Activated CD8-positive, alpha-beta T cell treated with anti-CD3 and anti-CD28 coated beads, Interleukin-2, amount 10 ng/mL, durations not matched to agents 7 days and 5 days (primary cell): ENCODE data around the gene TMEM271. TPM values are rescaled to one million over a fixed set of nuclear protein-coding genes. Genes with fewer than 3 reads are reported as not detected.

Experiments used
- ATAC-seq: fragments of 150-1000 bp; cut with Tn5 transposase; one replicate; pipeline ENCODE4 v1.10.0; 2021; ENCODE audit warnings: moderate library complexity
- CTCF ChIA-PET: fragments of 350-600 bp; sonication (Branson Sonifier 250); formaldehyde crosslinking; loops from one replicate; lab custom pipeline; 2021; ENCODE audit warnings: antibody characterized with exemption; lab: Charles Lee
- POLR2A ChIA-PET: fragments of 350-600 bp; sonication (Branson Sonifier 250); formaldehyde crosslinking; loops from one replicate; lab custom pipeline; 2021; ENCODE audit warnings: antibody characterized with exemption; lab: Charles Lee
- DNase-seq: peaks from one replicate; pipeline ENCODE4 v3.0.0-alpha.2; 2020
- H3K27ac Mint-ChIP-seq: one replicate; pipeline ENCODE4 v1.8.0; 2021; ENCODE audit warnings: mild to moderate bottlenecking, mixed read lengths
- H3K27me3 Mint-ChIP-seq: one replicate; pipeline ENCODE4 v1.8.0; 2021; ENCODE audit warnings: low read depth, mixed read lengths
- H3K36me3 Mint-ChIP-seq: one replicate; pipeline ENCODE4 v1.8.0; 2021; ENCODE audit warnings: low read depth, mixed read lengths
- H3K4me1 Mint-ChIP-seq: one replicate; pipeline ENCODE4 v1.8.0; 2021; ENCODE audit warnings: low read depth, mixed read lengths
- H3K4me3 Mint-ChIP-seq: one replicate; pipeline ENCODE4 v1.8.0; 2021; ENCODE audit warnings: mild to moderate bottlenecking, mixed read lengths
- H3K9me3 Mint-ChIP-seq: one replicate; pipeline ENCODE4 v1.8.0; 2022; ENCODE audit warnings: mixed read lengths; ENCODE audit not compliant: insufficient read depth
- total RNA-seq, 2 experiments: library from RNA; stranded (reverse); gene quantifications; one replicate each; pipeline ENCODE4 v1.2.3, GENCODE V29; 2021

TMEM271 gene
- total RNA-seq = not detected

- ChIA-PET POLR2A (no interaction called here), CTCF (no interaction called here)
- Mint-ChIP-seq H3K27me3 (peaks cover 57% of the 10 kb centered on the region), H3K9me3 (no peaks in the 10 kb centered on the region), H3K4me3 (peak within 1 kb of the TSS; percentile 49), H3K36me3 (peaks cover 15% of the 10 kb centered on the region), H3K27ac (peak within 1 kb of the TSS; percentile 67), H3K4me1 (peaks cover 12% of the 10 kb centered on the region)
- ATAC-seq (no peak), DNase-seq (no peak)
Observed at GRCh38 chr4:576245-576821, at the start of gene TMEM271. TMEM271 (minus strand) TSS chr4:576295; CDS start chr4:576062, 233 bp downstream.

- Mint-ChIP-seq H3K36me3 (no peaks in the 10 kb centered on the region), H3K27ac (no peak overlapping the region), H3K27me3 (no peaks in the 10 kb centered on the region), H3K4me3 (no peak overlapping the region), H3K4me1 (no peaks in the 10 kb centered on the region), H3K9me3 (no peaks in the 10 kb centered on the region)
- ATAC-seq (no peak), DNase-seq (no peak)
- CTCF ChIA-PET = no interaction called here
- POLR2A ChIA-PET = no interaction called here
Observed at GRCh38 chr4:625631-626161, 49.6 kb upstream of the TMEM271 start.

GRCh38 chr4:624705-625590 is 48.9 kb upstream of the TMEM271 start, which contains the start of gene PDE6B:
PDE6B (plus strand) TSS chr4:625573; CDS start chr4:625627, 54 bp downstream.
- ChIA-PET POLR2A (no interaction called here), CTCF (no interaction called here)
- Mint-ChIP-seq H3K4me3 (no peak within 1 kb of the TSS), H3K4me1 (no peaks in the 10 kb centered on the region), H3K36me3 (no peaks in the 10 kb centered on the region), H3K27ac (no peak within 1 kb of the TSS), H3K9me3 (no peaks in the 10 kb centered on the region), H3K27me3 (no peaks in the 10 kb centered on the region)
- ATAC-seq (no peak), DNase-seq (no peak)

GRCh38 chr4:623914-624566 is 47.9 kb upstream of the TMEM271 start:
- H3K9me3 Mint-ChIP-seq = no peaks in the 10 kb centered on the region
- CTCF ChIA-PET = no interaction called here
- no peak overlapping the region for H3K4me3 Mint-ChIP-seq
- H3K4me1 Mint-ChIP-seq = no peaks in the 10 kb centered on the region
- H3K27me3 Mint-ChIP-seq = no peaks in the 10 kb centered on the region
- DNase-seq (no peak), ATAC-seq (no peak)
- no peak overlapping the region for H3K27ac Mint-ChIP-seq
- POLR2A ChIA-PET = no interaction called here
- H3K36me3 Mint-ChIP-seq = no peaks in the 10 kb centered on the region

- DNase-seq (no peak), ATAC-seq (no peak)
- no peak overlapping the region for H3K27ac Mint-ChIP-seq
- ChIA-PET POLR2A (no interaction called here), CTCF (no interaction called here)
- H3K4me1 Mint-ChIP-seq = no peaks in the 10 kb centered on the region
- H3K36me3 Mint-ChIP-seq = no peaks in the 10 kb centered on the region
- no peaks in the 10 kb centered on the region for H3K9me3 Mint-ChIP-seq
- no peaks in the 10 kb centered on the region for H3K27me3 Mint-ChIP-seq
- H3K4me3 Mint-ChIP-seq = no peak overlapping the region
Observed at GRCh38 chr4:622996-623913, 47.2 kb upstream of the TMEM271 start.

- Mint-ChIP-seq H3K4me1 (no peaks in the 10 kb centered on the region), H3K36me3 (no peaks in the 10 kb centered on the region), H3K27ac (no peak overlapping the region), H3K27me3 (no peaks in the 10 kb centered on the region), H3K4me3 (no peak overlapping the region), H3K9me3 (no peaks in the 10 kb centered on the region)
- DNase-seq (no peak), ATAC-seq (no peak)
- ChIA-PET CTCF (no interaction called here), POLR2A (no interaction called here)
Observed at GRCh38 chr4:622071-622995, 46.2 kb upstream of the TMEM271 start.

GRCh38 chr4:621296-622070 is 45.4 kb upstream of the TMEM271 start:
- ChIA-PET CTCF (no interaction called here), POLR2A (no interaction called here)
- H3K4me3 Mint-ChIP-seq = no peak overlapping the region
- no peaks in the 10 kb centered on the region for H3K9me3 Mint-ChIP-seq
- no peak overlapping the region for H3K27ac Mint-ChIP-seq
- ATAC-seq (no peak), DNase-seq (no peak)
- no peaks in the 10 kb centered on the region for H3K4me1 Mint-ChIP-seq
- H3K36me3 Mint-ChIP-seq = no peaks in the 10 kb centered on the region
- no peaks in the 10 kb centered on the region for H3K27me3 Mint-ChIP-seq

GRCh38 chr4:620851-621261 is 44.8 kb upstream of the TMEM271 start:
- Mint-ChIP-seq H3K9me3 (no peaks in the 10 kb centered on the region), H3K27ac (no peak overlapping the region), H3K4me1 (no peaks in the 10 kb centered on the region), H3K36me3 (no peaks in the 10 kb centered on the region), H3K27me3 (no peaks in the 10 kb centered on the region), H3K4me3 (no peak overlapping the region)
- DNase-seq = no peak
- no peak for ATAC-seq
- CTCF ChIA-PET = no interaction called here
- POLR2A ChIA-PET = no interaction called here

GRCh38 chr4:620201-620600 is 44.1 kb upstream of the TMEM271 start:
- H3K4me3 Mint-ChIP-seq = no peak overlapping the region
- CTCF ChIA-PET = no interaction called here
- no peaks in the 10 kb centered on the region for H3K4me1 Mint-ChIP-seq
- H3K27me3 Mint-ChIP-seq = peaks cover 6% of the 10 kb centered on the region
- H3K36me3 Mint-ChIP-seq = no peaks in the 10 kb centered on the region
- POLR2A ChIA-PET = no interaction called here
- DNase-seq (no peak), ATAC-seq (no peak)
- no peaks in the 10 kb centered on the region for H3K9me3 Mint-ChIP-seq
- H3K27ac Mint-ChIP-seq = no peak overlapping the region
